ENCODE measurements around the gene RFT1.

RFT1 gene

GRCh38 chr3:53167418-53168174 lies 37.4 kb upstream of the RFT1 start:
- DNase-seq (ENCODE audit: extremely low read depth, low read depth): no peak
- TF ChIP-seq, protein P1, sequence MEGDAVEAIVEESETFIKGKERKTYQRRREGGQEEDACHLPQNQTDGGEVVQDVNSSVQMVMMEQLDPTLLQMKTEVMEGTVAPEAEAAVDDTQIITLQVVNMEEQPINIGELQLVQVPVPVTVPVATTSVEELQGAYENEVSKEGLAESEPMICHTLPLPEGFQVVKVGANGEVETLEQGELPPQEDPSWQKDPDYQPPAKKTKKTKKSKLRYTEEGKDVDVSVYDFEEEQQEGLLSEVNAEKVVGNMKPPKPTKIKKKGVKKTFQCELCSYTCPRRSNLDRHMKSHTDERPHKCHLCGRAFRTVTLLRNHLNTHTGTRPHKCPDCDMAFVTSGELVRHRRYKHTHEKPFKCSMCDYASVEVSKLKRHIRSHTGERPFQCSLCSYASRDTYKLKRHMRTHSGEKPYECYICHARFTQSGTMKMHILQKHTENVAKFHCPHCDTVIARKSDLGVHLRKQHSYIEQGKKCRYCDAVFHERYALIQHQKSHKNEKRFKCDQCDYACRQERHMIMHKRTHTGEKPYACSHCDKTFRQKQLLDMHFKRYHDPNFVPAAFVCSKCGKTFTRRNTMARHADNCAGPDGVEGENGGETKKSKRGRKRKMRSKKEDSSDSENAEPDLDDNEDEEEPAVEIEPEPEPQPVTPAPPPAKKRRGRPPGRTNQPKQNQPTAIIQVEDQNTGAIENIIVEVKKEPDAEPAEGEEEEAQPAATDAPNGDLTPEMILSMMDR (IDR thresholded peaks at IDR 0.05; ENCODE audit: low read depth, low read length): no peak

DNA sequence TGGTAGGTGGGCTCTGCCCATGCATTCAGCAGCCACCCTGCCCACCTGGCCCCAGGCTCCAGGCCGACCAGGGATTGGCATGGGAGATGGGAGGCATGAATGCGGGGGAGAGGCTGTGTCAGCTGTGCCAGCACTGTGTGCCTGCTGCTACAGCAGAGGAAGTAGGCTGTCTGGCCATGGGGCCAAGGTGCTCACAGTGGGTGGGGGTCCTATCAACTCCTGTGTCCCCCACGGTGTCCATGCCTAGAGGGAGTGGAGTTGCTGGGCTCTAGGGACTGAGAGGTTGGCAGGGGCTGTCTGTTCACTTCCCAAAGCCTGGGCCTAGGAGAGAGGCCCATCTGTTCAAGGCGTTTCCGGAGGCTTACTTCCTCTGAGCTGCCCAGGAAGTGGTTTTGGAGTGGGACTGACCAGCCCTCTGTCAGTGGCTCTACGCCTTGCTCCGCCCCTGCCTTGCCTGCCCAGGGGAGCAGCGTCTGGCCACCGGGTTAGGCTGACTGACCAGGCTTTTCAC lies 36.6 kb upstream of the RFT1 start:
- TF ChIP-seq, protein P1 (IDR thresholded peaks at IDR 0.05; ENCODE audit: low read depth, low read length): no peak
- peak; percentile 27 for DNase-seq (ENCODE audit: extremely low read depth, low read depth)

DNA sequence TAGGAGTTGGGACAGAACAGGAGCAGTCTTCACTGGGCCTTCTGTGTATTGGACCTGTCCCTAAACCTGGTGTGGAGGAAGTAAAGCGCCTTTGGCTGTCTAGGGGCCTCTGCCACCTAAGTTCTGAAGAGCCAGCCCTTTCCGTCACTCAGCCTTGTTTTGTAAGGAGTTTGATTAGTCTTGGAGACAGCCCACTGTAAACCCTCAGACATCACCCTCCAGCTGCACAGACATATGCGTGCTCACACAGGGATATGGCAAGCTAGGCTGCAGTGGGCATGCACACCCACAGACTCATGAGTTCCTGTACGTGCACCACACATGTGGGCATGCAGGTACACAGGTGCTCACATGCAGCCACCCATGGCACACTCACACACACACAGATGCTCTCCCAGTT lies 36.0 kb upstream of the RFT1 start:
- no peak for DNase-seq (ENCODE audit: extremely low read depth, low read depth)
- TF ChIP-seq, protein P1 (IDR thresholded peaks at IDR 0.05; ENCODE audit: low read depth, low read length): no peak

DNA sequence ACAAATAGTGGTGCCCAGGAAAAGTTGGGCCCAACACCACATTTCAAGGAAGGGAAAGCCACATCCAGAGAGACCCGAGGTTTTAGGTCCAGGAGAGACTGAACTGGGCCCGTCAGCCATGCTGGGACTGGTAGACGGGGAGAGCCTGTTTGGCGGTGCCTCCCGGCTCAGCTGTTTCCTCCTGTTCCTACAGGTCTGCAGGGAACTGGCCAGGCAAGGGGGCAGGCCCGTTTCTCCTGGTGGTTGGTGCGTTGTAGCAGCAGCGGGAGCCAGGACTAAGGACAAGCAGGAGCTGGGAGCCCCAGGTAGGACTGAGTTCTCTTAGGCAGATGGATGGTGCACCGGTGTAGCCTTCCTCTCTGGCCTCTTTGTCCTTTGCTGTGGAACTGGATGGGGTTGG lies 34.7 kb upstream of the RFT1 start:
- TF ChIP-seq, protein P1 (IDR thresholded peaks at IDR 0.05; ENCODE audit: low read depth, low read length): no peak
- no peak for DNase-seq (ENCODE audit: extremely low read depth, low read depth)

DNA sequence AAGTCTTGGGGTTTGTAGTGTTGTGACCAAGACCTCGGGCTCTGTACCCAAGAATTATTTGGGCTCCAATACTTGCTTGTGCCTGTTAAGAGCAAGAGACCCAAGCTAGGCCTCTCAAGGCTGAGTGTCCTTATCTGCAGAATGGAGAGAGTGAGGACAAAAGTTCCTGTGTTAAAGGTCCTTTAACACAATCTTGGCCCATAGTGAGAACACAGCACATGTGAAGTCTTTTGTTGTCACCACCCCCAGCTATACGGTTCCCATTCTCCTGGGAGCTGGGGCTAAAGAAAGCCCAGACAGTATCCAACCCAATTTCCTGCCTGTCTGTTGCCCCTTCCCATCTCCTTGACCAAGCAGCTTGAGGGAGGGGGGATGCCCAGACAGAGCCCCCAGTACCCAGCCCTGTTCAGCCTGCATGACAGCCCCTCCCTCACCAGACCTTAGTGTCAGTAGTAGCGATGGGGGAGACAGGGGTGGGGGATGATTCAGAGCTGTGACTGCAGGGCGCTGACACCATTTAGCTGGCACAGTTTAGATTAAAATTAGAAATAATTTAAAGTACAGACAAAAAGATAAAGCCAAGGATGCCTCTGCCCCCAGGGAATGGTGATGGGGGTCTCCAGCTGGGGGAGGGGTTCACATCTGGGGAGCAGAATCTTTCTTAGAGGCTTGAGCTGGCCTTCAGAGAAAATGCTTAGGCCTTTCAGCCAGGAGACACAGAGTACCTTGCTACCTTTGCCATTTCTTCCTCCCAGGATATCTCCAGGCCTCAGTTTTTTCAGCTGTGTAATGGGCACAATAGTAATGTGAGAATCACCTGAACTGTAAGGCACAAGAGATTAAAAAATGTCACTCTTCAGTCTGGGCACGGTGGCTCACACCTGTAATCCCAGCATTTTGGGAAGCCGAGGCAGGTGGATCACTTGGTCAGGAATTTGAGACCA lies 33.5 kb upstream of the RFT1 start:
- TF ChIP-seq, protein P1 (IDR thresholded peaks at IDR 0.05; ENCODE audit: low read depth, low read length): no peak
- no peak for DNase-seq (ENCODE audit: extremely low read depth, low read depth)

GRCh38 chr3:53162672-53163443 lies 32.6 kb upstream of the RFT1 start:
- TF ChIP-seq, protein P1 (IDR thresholded peaks at IDR 0.05; ENCODE audit: low read depth, low read length): no peak
- no peak for DNase-seq (ENCODE audit: extremely low read depth, low read depth)
